HCT116 (cell line): ENCODE measurements around the gene ASMTL. TPM values are rescaled to one million over a fixed set of nuclear protein-coding genes. Genes with fewer than 3 reads are reported as not detected.

Experiments
- ATAC-seq: fragments of 200-7000 bp; cut with Tn5 transposase; 2 replicates; pipeline ENCODE4 v1.9.1; 2020; ENCODE audit warnings: mild to moderate bottlenecking, moderate library complexity
- BruUV-seq: library from RNA; stranded (reverse); fragments of 400-500 nt; replicated peaks from 2 replicates; lab custom pipeline; 2021; lab: Mats Ljungman, UMichigan
- CTCF ChIA-PET: fragments of 300-600 bp; sonication (Branson Sonifier 250); formaldehyde crosslinking; loops from one replicate; lab custom pipeline; 2021; ENCODE audit warnings: antibody characterized with exemption; lab: Charles Lee
- POLR2A ChIA-PET: fragments of 300-600, 350-600 bp; sonication (Branson Sonifier 250); formaldehyde crosslinking; loops from one replicate; lab custom pipeline; 2021; ENCODE audit warnings: antibody characterized with exemption; lab: Charles Lee
- RAD21 ChIA-PET, 2 experiments: fragments of 300-600 bp; sonication (Branson Sonifier 250); formaldehyde crosslinking; loops; one replicate each; lab custom pipeline; 2023; ENCODE audit warnings: low total read pairs in 2 of 2; ENCODE audit not compliant: uncharacterized antibody in 2 of 2, unreplicated experiment in 2 of 2, low non-redundant PET in 1 of 2; lab: Charles Lee
- DNase-seq: peaks from one replicate; pipeline ENCODE4 v3.0.0-alpha.2; 2010; ENCODE audit warnings: low read depth, low spot score
- H2AFZ ChIP-seq: fragments of 200-600 bp; shearing (Covaris generic), sonication (generic); 2 replicates; pipeline ENCODE4 v1.6.1; 2017; ENCODE audit warnings: low read depth, mixed run types, mixed read lengths, antibody characterized with exemption, low read length; ENCODE audit not compliant: poor library complexity, severe bottlenecking
- H3K27ac ChIP-seq: 2 replicates; pipeline ENCODE4 v1.5.1; 2012; ENCODE audit warnings: low read depth, low read length
- H3K27me3 ChIP-seq: fragments of 200-600 bp; sonication (generic); 2 replicates; pipeline ENCODE4 v1.6.1; 2016; ENCODE audit warnings: mixed run types, low read length, mixed read lengths; ENCODE audit not compliant: insufficient read depth
- H3K36me3 ChIP-seq, 2 experiments: fragments of 200-500 bp in 1 of 2; fragments of 200-600 bp in 1 of 2; sonication (Bioruptor generic) in 1 of 2; sonication (generic) in 1 of 2; 2 replicates each; pipeline versions ENCODE4 v1.5.1 to v1.6.1; 2014 to 2016; ENCODE audit warnings: low read length in 2 of 2, inconsistent platforms in 1 of 2, mixed read lengths in 1 of 2, mixed run types in 1 of 2; ENCODE audit not compliant: insufficient read depth in 2 of 2, control insufficient read depth in 1 of 2
- H3K4me1 ChIP-seq, 2 experiments: fragments of 200-600 bp in 1 of 2; sonication (generic) in 1 of 2; 2 replicates each; pipeline versions ENCODE4 v1.5.1 to v1.6.1; 2012 to 2017; ENCODE audit warnings: low read length in 2 of 2, inconsistent platforms in 1 of 2, mild to moderate bottlenecking in 1 of 2, mixed read lengths in 1 of 2, mixed run types in 1 of 2, moderate library complexity in 1 of 2; ENCODE audit not compliant: insufficient read depth in 2 of 2, control insufficient read depth in 1 of 2
- H3K4me2 ChIP-seq: fragments of 200-600 bp; sonication (generic); 2 replicates; pipeline ENCODE4 v1.6.1; 2017; ENCODE audit warnings: mixed run types, low read length, mixed read lengths
- H3K4me3 ChIP-seq, 2 experiments: fragments of 200-600 bp in 1 of 2; sonication (generic) in 1 of 2; replicated peaks in 1 of 2; 2 replicates each; pipeline ENCODE4 v1.5.1; 2011 to 2016; ENCODE audit warnings: low read length in 2 of 2, control low read depth in 1 of 2, low read depth in 1 of 2, mild to moderate bottlenecking in 1 of 2, mixed read lengths in 1 of 2, mixed run types in 1 of 2
- H3K79me2 ChIP-seq: fragments of 200-600 bp; sonication (generic); 2 replicates; pipeline ENCODE4 v1.6.1; 2017; ENCODE audit warnings: mild to moderate bottlenecking, mixed run types, low read length, moderate library complexity, mixed read lengths; ENCODE audit not compliant: insufficient read depth
- H3K9ac ChIP-seq: fragments of 200-600 bp; sonication (generic); 2 replicates; pipeline ENCODE4 v1.6.1; 2016; ENCODE audit warnings: low read length, mixed read lengths
- H3K9me2 ChIP-seq: fragments of 200-600 bp; sonication (generic), shearing (Covaris generic); 2 replicates; pipeline ENCODE4 v1.6.1; 2017; ENCODE audit warnings: mixed run types, mild to moderate bottlenecking, moderate library complexity; ENCODE audit not compliant: insufficient read depth
- H3K9me3 ChIP-seq, 2 experiments: fragments of 200-500 bp in 1 of 2; fragments of 200-600 bp in 1 of 2; sonication (Bioruptor generic) in 1 of 2; sonication (generic) in 1 of 2; 2 replicates each; pipeline ENCODE4 v1.6.1; 2014 to 2017; ENCODE audit warnings: low read length in 2 of 2, mixed read lengths in 2 of 2, inconsistent platforms in 1 of 2, low read depth in 1 of 2, mild to moderate bottlenecking in 1 of 2, mixed run types in 1 of 2, moderate library complexity in 1 of 2; ENCODE audit not compliant: control insufficient read depth in 1 of 2, insufficient read depth in 1 of 2
- H4K20me1 ChIP-seq: fragments of 200-600 bp; sonication (generic), shearing (Covaris generic); 2 replicates; pipeline ENCODE4 v1.6.1; 2017; ENCODE audit warnings: mixed run types, mild to moderate bottlenecking, moderate library complexity; ENCODE audit not compliant: insufficient read depth
- CTCF ChIP-seq, 3 experiments: fragments of 200-600 bp in 1 of 3; sonication (generic) in 1 of 3; IDR thresholded peaks in 2 of 3; conservative IDR thresholded peaks in 1 of 3; 2 replicates each; pipeline ENCODE4 v1.5.1; 2012 to 2017; ENCODE audit warnings: low read depth in 2 of 3, low read length in 2 of 3, antibody characterized with exemption in 1 of 3, borderline replicate concordance in 1 of 3, control low read depth in 1 of 3, mild to moderate bottlenecking in 1 of 3, mixed read lengths in 1 of 3, mixed run types in 1 of 3, moderate library complexity in 1 of 3; ENCODE audit not compliant: insufficient read depth in 1 of 3
- EZH2phosphoT487 ChIP-seq: fragments of 200-600 bp; IDR thresholded peaks from 2 replicates; pipeline ENCODE4 v1.6.1; 2018; ENCODE audit warnings: antibody characterized with exemption, borderline replicate concordance
- JUND ChIP-seq: IDR thresholded peaks from 2 replicates; pipeline ENCODE4 v1.6.1; 2012
- SRF ChIP-seq: IDR thresholded peaks from 2 replicates; pipeline ENCODE4 v1.6.1; 2012; ENCODE audit warnings: low read depth
- TCF7L2 ChIP-seq: IDR thresholded peaks from 2 replicates; pipeline ENCODE4 v1.7.0; 2011; ENCODE audit warnings: borderline replicate concordance, inconsistent platforms; ENCODE audit not compliant: insufficient read depth, insufficient read length; ENCODE audit errors: extremely low read depth
- intact Hi-C: fragments of 100-400 bp; cut with micrococcal nuclease; formaldehyde crosslinking; loops from 2 replicates; pipeline ENCODE4 v1.10.0; 2022
- total RNA-seq: library from RNA; stranded (reverse); gene quantifications from one replicate; pipeline ENCODE4 v1.2.1, GENCODE V29; 2021; ENCODE audit not compliant: unreplicated experiment

ASMTL gene
- total RNA-seq, 1 experiment from 2014 or later: 59.6 TPM

- no peak for TF ChIP-seq TCF7L2
- no peak for TF ChIP-seq SRF
- TF ChIP-seq CTCF (IDR thresholded peaks at IDR 0.05 in 2 of 3, conservative IDR thresholded peaks at IDR 0.05 in 1 of 3; ENCODE audit: borderline replicate concordance in 1 of 3, insufficient read depth in 1 of 3, low read depth in 2 of 3, low read length in 2 of 3): no peak
- no peak for TF ChIP-seq EZH2phosphoT487
- TF ChIP-seq, all 23 proteins: peak for 0
Observed at GRCh38 chrX:1487401-1487800, 34.7 kb upstream of the ASMTL start (continued).

GRCh38 chrX:1486749-1487361 is 34.1 kb upstream of the ASMTL start:
- CTCF ChIA-PET: no interaction called here
- no peak for TF ChIP-seq JUND
- TF ChIP-seq, all 23 proteins: peak for 0
- Histone ChIP-seq H3K27me3 (no peaks in the 10 kb centered on the region), H3K4me3 (no peak overlapping the region), H3K9me3 (peaks cover 0 to 3% of the 10 kb centered on the region in 2 experiments; a peak in 1 of 4 replicates), H3K79me2 (no peaks in the 10 kb centered on the region), H3K9ac (no peak overlapping the region), H3K4me2 (no peak overlapping the region), H4K20me1 (no peaks in the 10 kb centered on the region), H3K9me2 (no peaks in the 10 kb centered on the region), H3K27ac (no peak overlapping the region), H3K4me1 (peaks cover 4% of the 10 kb centered on the region in 2 experiments; a peak in 1 of 4 replicates), H2AFZ (no peak overlapping the region), H3K36me3 (no peaks in the 10 kb centered on the region)
- RAD21 ChIA-PET: no interaction called here
- no peak for DNase-seq
- no TSS peak for BruUV-seq
- ATAC-seq: no peak
- POLR2A ChIA-PET: no interaction called here
- intact Hi-C loops: no loop called here
